Measurements from ENCODE around the gene GYPC.

Gene GYPC

GRCh38 chr2:126655051-126655450, 907 bp upstream of the GYPC start:
- TF ChIP-seq CTCF (conservative IDR thresholded peaks at IDR 0.05; ENCODE audit: low read depth, low read length): no peak
- no peaks in the 10 kb centered on the region for H3K27me3 ChIP-seq (ENCODE audit: insufficient read depth, low read depth)
- no peaks in the 10 kb centered on the region for H3K36me3 ChIP-seq (ENCODE audit: insufficient read depth)
- H3K4me1 ChIP-seq (ENCODE audit: low read depth, poor library complexity, severe bottlenecking): no peaks in the 10 kb centered on the region
- H3K79me2 ChIP-seq (ENCODE audit: insufficient read depth, low read depth): no peaks in the 10 kb centered on the region
- H4K20me1 ChIP-seq (ENCODE audit: insufficient read depth): no peaks in the 10 kb centered on the region
- no peak overlapping the region for H3K9ac ChIP-seq
- no peak overlapping the region for H3K4me3 ChIP-seq (IDR thresholded peaks at IDR 0.05; ENCODE audit: insufficient read depth, low read depth, low read length)
- no peak overlapping the region for H2AFZ ChIP-seq (ENCODE audit: low read depth)
- H3K27ac ChIP-seq: no peak overlapping the region
- no peak overlapping the region for H3K4me2 ChIP-seq

- H3K79me2 ChIP-seq (ENCODE audit: insufficient read depth, low read depth): no peaks in the 10 kb centered on the region
- TF ChIP-seq CTCF (conservative IDR thresholded peaks at IDR 0.05; ENCODE audit: low read depth, low read length): no peak
- H3K4me2 ChIP-seq: peak overlapping the region; percentile 39; the same call in 1 of the 2 replicates
- H3K27me3 ChIP-seq (ENCODE audit: insufficient read depth, low read depth): no peaks in the 10 kb centered on the region
- H3K4me1 ChIP-seq (ENCODE audit: low read depth, poor library complexity, severe bottlenecking): no peaks in the 10 kb centered on the region
- H3K36me3 ChIP-seq (ENCODE audit: insufficient read depth): no peaks in the 10 kb centered on the region
- H4K20me1 ChIP-seq (ENCODE audit: insufficient read depth): no peaks in the 10 kb centered on the region
- H3K27ac ChIP-seq: no peak overlapping the region
- H3K4me3 ChIP-seq (IDR thresholded peaks at IDR 0.05; ENCODE audit: insufficient read depth, low read depth, low read length): peak overlapping the region; percentile 72
- H3K9ac ChIP-seq: peak overlapping the region; percentile 44; the same call in 1 of the 2 replicates
- peak overlapping the region; percentile 82 for H2AFZ ChIP-seq (ENCODE audit: low read depth)
Observed at GRCh38 chr2:126656431-126657147, 631 bp downstream of the GYPC start.

- Histone ChIP-seq H3K4me1 (ENCODE audit: low read depth, poor library complexity, severe bottlenecking) (no peaks in the 10 kb centered on the region), H3K4me2 (peak overlapping the region; percentile 39; the same call in 1 of the 2 replicates), H3K4me3 (IDR thresholded peaks at IDR 0.05; ENCODE audit: insufficient read depth, low read depth, low read length) (peak overlapping the region; percentile 72), H2AFZ (ENCODE audit: low read depth) (peak overlapping the region; percentile 82; the same call in 1 of the 2 replicates), H3K27me3 (ENCODE audit: insufficient read depth, low read depth) (no peaks in the 10 kb centered on the region), H4K20me1 (ENCODE audit: insufficient read depth) (no peaks in the 10 kb centered on the region), H3K9ac (no peak overlapping the region), H3K79me2 (ENCODE audit: insufficient read depth, low read depth) (no peaks in the 10 kb centered on the region), H3K36me3 (ENCODE audit: insufficient read depth) (no peaks in the 10 kb centered on the region), H3K27ac (no peak overlapping the region)
- TF ChIP-seq CTCF (conservative IDR thresholded peaks at IDR 0.05; ENCODE audit: low read depth, low read length): no peak
Observed at GRCh38 chr2:126657148-126657635, 1.2 kb downstream of the GYPC start.

- no peaks in the 10 kb centered on the region for H3K79me2 ChIP-seq (ENCODE audit: insufficient read depth, low read depth)
- H3K4me2 ChIP-seq: no peak overlapping the region
- no peaks in the 10 kb centered on the region for H3K4me1 ChIP-seq (ENCODE audit: low read depth, poor library complexity, severe bottlenecking)
- TF ChIP-seq CTCF (conservative IDR thresholded peaks at IDR 0.05; ENCODE audit: low read depth, low read length): no peak
- H3K4me3 ChIP-seq (IDR thresholded peaks at IDR 0.05; ENCODE audit: insufficient read depth, low read depth, low read length): no peak overlapping the region
- H3K27ac ChIP-seq: no peak overlapping the region
- 0 out of 2 replicates have a peak overlapping the region, but pooled peaks have one; percentile 82 for H2AFZ ChIP-seq (ENCODE audit: low read depth)
- no peak overlapping the region for H3K9ac ChIP-seq
- H3K27me3 ChIP-seq (ENCODE audit: insufficient read depth, low read depth): no peaks in the 10 kb centered on the region
- no peaks in the 10 kb centered on the region for H3K36me3 ChIP-seq (ENCODE audit: insufficient read depth)
- H4K20me1 ChIP-seq (ENCODE audit: insufficient read depth): no peaks in the 10 kb centered on the region
Observed at GRCh38 chr2:126657636-126658318, 1.8 kb downstream of the GYPC start.
